ENCODE data around the gene SORCS1.

The SORCS1 gene

GRCh38 chr10:106815427-106816043, 349.0 kb downstream of the SORCS1 start:
- DNase-seq (ENCODE audit: low read depth) = no peak

GRCh38 chr10:106804992-106805582, 359.4 kb downstream of the SORCS1 start:
- DNase-seq (ENCODE audit: low read depth) = no peak

DNA sequence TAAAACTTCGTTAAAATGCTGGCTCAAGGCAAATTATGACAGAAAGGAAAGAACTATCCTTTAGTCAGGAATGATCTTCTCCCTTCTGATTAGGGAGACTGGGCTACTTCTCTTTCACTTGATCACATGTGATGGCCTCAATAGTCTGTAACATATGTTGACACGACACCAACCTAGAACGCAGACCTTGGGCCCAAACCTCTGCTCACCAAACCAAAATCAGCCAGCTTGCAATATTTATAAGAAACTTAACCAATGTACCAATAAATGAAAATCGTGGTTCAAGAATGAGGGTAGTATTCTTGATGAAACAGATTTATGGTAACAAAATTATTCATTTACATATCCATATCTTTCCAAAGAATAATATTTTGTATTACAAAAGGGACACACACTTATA, 361.6 kb downstream of the SORCS1 start:
- no peak for DNase-seq (ENCODE audit: low read depth)

- no peak for DNase-seq (ENCODE audit: low read depth)
Observed at GRCh38 chr10:106799776-106800175, 364.7 kb downstream of the SORCS1 start.

- no peak for DNase-seq (ENCODE audit: low read depth)
Observed at GRCh38 chr10:106795619-106796018, 368.9 kb downstream of the SORCS1 start.

DNA sequence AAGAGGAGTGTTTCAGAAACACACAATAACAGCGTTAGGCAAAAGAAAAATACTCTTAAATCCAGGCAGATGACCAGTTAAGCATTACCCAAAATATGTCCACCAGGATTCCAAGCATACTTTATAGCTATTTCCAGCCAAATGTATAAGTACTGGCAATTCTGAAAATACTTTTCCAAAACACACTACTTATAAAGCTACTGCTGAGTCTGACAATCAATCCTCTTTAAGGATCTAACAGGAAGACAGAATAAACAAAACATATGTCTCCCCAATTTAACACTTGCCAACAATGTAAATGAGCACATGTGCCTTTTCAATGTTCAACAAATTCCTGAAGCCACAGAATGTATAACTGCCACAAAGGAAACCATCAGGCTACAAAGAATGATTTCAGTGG, 370.9 kb downstream of the SORCS1 start:
- DNase-seq (ENCODE audit: low read depth) = no peak

- DNase-seq (ENCODE audit: low read depth) = no peak
Observed at GRCh38 chr10:106789623-106790022, 374.9 kb downstream of the SORCS1 start.

DNA sequence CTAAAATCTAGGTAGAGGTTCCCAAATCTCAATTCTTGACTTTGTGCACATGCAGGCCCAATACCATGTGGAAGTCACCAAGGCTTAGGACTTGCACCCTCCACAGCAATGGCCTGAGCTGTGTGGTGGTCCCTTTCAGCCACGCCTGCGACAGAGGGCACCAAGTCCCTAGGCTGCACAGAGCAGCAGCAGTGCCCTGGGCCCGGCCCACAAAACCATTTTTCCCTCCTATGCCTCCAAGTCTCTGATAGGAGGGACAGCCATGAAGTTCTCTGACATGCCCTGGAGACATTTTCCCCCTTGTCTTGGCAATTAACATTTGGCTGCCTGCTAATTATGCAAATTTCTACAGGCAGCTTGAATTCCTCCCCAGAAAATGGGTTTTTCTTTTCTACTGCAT, 375.5 kb downstream of the SORCS1 start:
- no peak for DNase-seq (ENCODE audit: low read depth)

DNA sequence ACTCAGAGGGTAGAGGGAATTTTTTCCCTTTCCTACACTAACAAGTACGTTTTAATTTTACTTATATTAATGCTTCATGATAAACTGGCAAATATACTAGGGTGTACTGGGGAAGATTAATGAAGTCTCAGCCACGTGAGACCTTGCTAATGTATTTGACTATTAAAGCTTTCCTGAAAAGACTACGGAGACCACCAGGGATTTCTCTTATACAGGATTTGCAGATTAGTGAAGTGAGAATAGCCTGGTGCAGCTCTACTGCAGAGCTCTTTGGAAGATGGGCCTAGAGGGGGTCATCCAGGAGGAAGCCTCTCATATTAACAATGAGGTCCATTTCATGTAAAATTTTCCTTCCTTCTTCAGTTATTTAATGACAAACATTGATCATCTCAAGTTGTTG, 379.0 kb downstream of the SORCS1 start:
- DNase-seq (ENCODE audit: low read depth) = no peak

DNA sequence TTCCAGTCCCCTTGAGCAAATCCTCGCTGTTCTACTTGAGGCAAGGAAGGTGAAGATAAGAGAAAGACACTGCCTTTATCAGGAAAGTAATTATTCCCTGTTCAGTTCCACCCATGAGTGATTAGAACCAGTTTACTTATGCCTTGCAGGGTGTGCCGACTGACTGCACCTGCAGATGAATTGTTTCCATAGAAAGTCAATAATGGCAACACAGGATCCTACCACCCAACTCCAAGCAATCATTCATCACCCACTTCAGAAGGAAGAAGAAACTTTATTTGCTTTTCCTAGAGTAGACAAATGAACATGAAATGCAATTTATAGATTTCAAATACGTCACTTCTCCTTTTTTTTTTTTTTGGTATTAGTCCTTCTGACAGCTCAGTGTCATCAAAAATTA, 383.9 kb downstream of the SORCS1 start:
- no peak for DNase-seq (ENCODE audit: low read depth)

DNA sequence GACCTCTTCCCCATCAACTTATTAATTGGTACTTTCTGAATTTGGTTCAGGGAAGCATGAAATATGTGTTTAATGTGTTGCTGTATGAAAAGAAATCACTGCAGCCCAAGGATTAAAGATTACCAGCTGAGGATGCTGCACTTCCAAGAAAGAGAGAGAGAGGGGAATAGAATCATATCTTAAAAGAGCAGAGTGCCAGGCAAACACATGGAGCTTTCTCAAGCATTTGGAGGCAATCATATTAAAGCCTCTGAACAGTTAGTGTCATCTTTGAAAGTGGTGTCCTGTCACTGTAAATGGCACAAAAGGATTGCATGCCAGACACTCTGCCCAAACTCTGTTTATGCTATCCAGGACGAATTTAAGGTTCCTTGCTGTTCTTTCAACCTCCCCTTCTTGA, 386.7 kb downstream of the SORCS1 start:
- no peak for DNase-seq (ENCODE audit: low read depth)

DNA sequence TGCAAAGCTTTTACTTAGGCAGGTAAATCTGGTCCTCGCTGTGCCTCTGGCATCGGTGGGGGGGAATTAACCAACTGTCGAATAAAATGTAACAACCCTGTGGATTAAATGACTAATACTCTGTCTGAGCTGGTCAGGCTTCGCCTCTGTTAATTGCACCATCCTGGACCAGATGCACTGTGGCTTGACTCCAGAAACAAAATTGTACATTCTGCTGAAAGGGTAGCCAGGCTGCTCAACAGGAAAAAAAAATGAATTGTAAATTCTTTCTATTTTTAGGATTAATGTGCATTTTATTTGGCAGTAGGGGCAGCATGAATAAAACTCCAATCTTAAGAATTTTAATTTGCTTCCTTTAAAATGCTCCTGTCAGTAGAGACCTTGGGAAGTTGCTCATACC, 389.4 kb downstream of the SORCS1 start:
- no peak for DNase-seq (ENCODE audit: low read depth)

DNA sequence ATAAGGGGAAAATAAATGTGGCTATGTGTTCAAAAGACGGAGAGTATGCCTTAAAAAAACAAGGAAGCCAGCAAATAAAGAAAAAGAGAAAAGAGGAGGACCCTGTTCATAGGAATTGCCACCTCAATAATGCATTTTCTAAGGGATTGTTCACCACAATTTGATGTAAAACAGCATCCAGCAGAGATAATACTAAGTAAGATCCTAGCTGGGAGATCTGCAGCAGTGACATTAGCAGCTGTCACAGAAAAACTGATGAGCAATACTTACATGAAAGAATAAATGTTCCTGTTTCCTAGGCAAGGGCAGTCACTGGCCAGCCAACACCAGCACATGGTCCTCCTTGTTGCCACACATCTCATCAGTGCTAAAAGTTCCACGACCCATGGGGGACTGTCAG, 391.5 kb downstream of the SORCS1 start:
- DNase-seq (ENCODE audit: low read depth) = no peak

- DNase-seq (ENCODE audit: low read depth) = no peak
Observed at GRCh38 chr10:106771154-106771553, 393.4 kb downstream of the SORCS1 start.

DNA sequence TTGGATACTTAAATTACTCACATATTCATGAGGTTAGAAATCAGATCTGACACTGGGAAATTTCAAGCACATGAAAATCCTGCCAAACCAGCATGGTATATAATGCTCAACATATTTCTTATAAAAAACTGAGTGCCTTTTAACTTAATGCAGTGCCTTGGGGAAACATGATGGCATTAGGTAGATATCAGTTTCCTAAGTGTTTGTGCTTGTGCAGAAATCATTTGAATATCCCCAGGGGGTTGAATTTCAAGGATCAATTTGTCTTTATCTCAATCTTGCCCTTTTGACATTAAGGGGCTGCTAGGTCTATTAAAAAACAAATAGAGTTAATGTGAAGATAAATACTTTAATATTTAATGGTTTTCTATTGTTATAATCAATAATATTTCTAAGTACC, 396.3 kb downstream of the SORCS1 start:
- no peak for DNase-seq (ENCODE audit: low read depth)

DNA sequence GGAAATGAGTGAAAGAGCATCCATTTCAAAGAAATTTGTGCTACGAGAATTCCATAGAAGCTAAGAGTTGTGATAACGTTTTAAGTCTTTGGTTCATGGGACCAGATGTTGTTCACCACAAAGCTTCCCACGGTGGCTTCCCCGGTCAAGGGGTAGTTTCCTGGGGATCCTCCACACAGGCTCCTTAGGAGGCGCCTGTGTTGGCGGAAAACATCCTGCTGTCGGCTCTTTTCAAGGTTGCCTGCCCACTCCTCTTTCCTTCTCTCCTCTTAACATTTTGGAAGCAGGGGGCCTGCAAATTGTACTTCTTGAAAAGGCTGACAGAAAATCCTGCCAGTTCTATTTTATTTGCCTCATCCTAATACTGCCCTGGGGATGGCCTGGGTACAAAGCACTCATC, 398.6 kb downstream of the SORCS1 start:
- no peak for DNase-seq (ENCODE audit: low read depth)

- no peak for DNase-seq (ENCODE audit: low read depth)
Observed at GRCh38 chr10:106765241-106765754, 399.2 kb downstream of the SORCS1 start.

GRCh38 chr10:106764360-106764759, 400.1 kb downstream of the SORCS1 start:
- no peak for DNase-seq (ENCODE audit: low read depth)

DNA sequence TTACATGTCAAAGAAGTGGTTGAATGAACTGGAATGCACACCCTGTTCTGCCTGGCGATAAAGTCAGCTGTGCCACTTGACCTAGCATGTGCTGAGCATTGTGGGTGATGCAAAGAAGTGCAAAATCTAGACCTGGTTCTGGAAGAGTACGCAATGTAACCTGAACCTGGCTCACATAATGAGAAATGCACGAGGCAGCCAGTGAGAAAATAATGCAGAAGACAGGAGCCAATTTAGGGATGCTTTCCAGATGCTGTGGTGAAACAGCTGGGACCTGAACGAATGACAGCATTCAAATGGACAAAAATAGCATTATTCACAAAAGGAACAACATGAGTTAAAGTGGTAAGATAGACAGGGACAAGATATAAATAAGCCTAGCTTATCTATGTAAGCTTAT, 402.6 kb downstream of the SORCS1 start:
- no peak for DNase-seq (ENCODE audit: low read depth)

- DNase-seq (ENCODE audit: low read depth) = no peak
Observed at GRCh38 chr10:106757521-106757920, 407.0 kb downstream of the SORCS1 start.

DNA sequence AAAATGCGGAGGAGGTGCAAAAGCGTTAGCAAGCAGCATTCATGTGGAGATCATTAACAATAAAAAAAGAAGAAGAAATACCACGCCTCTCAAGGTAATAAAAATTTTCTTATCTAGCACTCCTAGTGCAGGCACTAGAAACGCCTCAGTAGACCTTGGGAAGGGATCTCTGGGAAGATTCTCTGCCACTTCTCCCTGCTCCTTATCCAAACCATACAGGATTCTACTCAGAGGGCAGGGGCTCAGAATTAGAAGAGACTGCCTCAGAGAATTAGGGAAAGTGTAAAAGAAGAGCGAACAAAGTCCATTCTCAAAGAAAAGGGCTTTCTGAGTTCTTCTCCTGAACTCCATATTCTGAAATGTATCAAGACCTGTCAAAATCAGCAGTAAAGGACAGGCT, 413.4 kb downstream of the SORCS1 start:
- no peak for DNase-seq (ENCODE audit: low read depth)

DNA sequence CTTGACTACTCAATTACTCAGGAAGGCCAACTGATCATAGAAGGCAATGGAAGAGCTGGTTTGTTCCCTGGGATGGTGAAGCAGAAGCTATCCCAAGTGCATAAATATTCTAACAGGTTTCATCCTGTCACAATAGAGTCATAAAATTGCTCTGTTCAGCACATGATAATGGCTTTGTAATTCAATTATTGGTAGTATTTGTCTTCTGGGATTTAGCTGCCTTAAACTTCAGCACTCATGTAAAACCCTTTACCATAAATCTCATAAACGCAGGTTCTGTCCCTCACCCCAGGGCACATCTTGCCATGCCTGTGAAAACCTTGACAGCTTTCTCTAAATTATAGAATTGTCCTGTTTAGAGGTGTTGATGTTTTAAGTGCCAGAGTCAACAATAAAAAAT, 417.6 kb downstream of the SORCS1 start:
- no peak for DNase-seq (ENCODE audit: low read depth)

- DNase-seq (ENCODE audit: low read depth) = no peak
Observed at GRCh38 chr10:106741006-106741530, 423.4 kb downstream of the SORCS1 start.

DNA sequence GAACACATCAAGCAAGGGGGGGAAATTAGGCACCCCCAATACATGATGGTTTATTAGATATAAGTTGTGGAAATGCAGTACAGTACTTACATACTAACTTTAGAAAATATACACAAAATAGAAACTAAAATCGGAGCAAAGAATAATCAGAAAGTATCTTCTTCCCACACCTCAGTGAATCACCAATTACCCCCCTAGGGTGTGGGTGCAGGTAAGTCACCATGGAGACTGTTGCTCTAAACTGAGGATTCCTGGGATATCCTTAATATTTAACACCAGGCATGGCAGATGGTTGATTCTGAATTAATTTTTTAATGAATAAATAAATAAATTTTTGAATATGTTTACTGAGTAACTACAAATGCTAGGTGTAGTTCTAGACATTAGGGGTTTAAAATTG, 424.4 kb downstream of the SORCS1 start:
- no peak for DNase-seq (ENCODE audit: low read depth)

Measured in T-helper 22 cell (primary cell).